GM21381 (cell line): ENCODE measurements around the gene RPL7A.
"Not testable (repeated sequence)": the region's sequence is repeated elsewhere in the genome, so short reads cannot be mapped to it uniquely, and the experiment has no call there.

Experiments
- ATAC-seq: cut with Tn5 transposase; IDR thresholded peaks from one replicate; pipeline ENCODE4 v1.9.1; 2021; ENCODE audit warnings: mild to moderate bottlenecking, moderate library complexity; ENCODE audit not compliant: unreplicated experiment

The RPL7A gene

DNA sequence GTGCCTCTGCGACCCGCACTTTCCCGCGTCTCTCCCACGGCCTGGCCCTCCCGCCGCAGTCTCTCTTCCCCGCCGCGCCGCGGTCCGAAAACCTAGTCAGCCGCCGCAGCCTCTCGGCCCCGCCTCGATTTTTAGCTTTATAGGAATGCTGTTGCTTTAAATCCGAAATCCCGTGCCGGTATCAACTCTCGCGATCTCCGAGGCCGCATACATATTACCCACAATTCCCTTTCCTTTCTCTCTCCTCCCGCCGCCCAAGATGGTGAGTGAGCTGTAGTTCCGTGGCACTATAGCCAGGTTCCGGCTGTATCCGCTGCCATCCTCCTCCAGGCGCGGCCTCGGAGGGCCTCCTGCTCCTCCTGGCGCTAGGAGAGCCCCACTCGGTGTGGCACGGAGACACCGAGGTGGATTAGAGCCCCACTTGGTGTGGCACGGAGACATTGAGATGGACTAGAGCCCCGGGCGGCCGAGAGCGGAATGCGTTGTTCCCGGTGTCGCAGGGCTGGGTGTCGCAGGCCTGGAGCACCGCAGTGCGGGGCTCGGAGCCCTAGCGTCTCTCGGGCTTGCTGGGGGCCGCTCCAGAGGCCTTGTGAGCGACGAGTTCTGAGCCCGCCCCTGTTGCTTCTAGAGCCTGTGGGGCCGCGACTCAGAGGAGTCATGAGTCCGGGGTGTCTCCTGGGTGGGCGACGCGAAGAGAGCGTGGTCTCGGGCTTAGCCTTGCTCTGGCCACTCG lies at the start of gene RPL7A, which contains the start of gene MED22:
TSS of gene RPL7A (plus strand) at position 234 of the 733 bp plus-strand sequence. CDS start at position 260, 26 bp downstream.
TSS of gene MED22 (minus strand) at position 147 of the 733 bp plus-strand sequence. CDS start 1,469 bp downstream, outside the sequence.
- ATAC-seq = peak; percentile 65

DNA sequence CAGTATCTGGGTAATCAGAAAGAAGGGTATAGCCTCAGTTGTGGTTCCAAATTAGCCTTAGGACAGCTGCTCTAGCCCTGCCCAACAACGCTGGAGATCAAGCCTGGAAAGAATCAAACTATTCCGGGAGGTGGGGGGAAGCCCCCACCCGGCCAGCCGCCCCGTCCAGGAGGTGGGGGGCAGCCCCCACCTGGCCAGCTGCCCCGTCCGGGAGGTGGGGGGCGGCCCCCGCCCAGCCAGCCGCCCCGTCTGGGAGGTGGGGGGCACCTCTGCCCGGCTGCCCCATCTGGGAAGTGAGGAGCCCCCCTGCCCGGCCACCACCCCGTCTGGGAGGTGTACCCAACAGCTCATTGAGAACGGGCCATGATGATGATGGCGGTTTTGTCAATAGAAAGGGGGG lies 48.0 kb upstream of the RPL7A start:
- ATAC-seq = not testable (repeated sequence)

GRCh38 chr9:133301253-133302230 lies 46.5 kb upstream of the RPL7A start:
- no peak for ATAC-seq

- ATAC-seq = no peak
These were observed 44.5 kb upstream of the RPL7A start for GRCh38 chr9:133303266-133304157.

- ATAC-seq = no peak
These were observed 43.9 kb upstream of the RPL7A start for GRCh38 chr9:133304158-133304470.

DNA sequence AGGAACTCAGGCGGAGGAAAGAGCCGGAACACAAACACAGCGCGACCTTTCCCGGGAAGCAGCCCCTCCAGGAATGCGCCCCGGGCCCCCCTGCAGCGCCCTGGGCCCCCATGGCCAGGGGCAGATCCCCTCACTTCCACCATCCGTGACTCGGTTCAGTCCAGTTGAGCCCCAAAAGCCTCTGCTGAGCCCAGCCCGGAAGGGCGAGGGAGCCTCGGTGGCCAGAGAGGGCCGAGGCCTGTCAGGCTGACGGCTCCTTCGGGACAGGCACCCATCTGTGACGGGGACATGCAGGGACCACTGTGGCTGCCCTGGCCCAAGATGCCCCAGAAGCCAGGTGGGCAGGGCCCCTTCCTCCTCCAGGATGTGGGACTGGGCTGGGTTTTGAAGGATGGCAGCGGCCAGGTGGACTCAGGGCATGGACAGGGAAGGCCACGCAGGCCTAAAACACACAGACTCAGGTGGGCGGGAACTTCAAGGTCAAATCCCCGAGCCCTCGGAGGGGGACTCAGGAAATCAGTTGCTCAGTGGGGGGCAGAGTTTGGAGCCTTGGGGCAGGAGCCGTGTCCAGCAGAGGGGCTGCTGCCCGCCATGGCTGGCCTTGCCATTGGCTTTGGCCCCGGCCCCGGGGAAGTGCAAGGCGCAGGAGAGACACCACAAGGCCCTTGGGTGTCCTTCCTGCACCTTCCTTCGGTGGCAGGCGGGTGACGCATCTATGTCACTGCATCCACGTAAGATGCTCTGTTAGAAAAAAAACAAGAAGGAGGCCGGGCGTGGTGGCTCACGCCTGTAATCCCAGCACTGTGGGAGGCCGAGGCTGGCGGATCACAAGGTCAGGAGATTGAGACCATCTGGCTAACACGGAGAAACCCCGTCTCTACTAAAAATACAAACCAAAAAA lies 43.3 kb upstream of the RPL7A start:
- no peak for ATAC-seq

DNA sequence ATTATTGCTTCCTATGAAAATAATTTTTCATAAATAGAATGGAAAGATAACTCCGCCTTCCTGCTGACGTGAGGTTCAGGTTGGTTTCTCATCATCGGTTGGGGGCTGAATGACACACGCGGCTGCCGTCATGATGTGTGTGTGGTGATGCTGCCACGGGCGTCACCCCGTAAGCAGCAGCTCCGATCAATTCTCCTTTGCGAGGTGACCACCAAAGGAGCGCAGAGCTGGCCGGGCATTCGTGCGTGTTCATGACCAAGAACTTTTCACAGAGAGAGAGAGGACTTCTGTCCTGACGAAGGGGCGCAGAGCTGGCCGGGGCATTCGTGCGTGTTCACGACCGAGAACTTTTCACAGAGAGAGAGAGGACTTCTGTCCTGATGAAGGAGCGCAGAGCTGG lies 42.3 kb upstream of the RPL7A start:
- ATAC-seq = no peak

DNA sequence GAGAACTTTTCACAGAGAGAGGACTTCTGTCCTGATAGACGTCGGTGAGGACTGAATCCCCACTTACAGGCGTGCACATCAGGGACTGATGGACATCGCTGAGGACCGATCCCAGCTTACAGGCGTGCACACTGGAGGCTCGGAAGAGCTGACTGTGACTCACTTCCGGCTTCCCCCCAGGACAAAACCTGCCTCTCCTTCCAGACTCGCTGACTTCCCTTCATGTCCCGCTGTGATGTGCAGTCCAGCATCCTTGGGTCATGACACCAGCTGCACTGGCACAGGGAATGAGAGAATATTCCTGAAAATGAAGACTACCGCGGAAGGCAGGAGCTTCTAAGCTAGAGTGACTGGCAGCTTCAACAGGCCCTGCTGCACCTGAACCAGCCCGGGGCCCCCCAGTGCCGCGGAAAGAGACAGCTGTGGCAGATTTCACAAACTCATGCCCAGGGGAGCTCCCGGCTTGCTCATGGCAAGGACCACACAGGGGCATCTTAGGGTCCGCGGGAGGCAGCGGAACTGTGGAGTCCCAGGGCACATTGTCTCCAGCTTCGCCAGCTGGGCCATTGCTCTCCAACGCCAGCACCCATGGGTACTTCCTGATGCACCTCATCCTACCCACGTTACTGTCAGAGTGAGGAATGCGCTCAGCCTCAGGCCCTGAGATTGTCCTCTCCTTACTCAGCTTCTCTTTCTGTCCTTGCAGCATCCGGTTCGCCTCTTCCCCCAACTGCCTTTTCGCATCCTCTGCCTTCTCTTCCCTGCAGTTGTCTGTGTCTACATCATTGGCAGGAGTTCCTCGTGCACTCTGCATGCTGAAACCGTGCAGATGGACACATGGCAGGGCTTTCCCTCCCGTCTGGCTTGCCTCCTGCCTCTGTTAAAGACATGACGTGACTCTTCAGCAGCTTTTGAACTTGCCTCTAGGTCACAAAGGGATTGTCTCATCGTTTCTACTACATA lies 41.5 kb upstream of the RPL7A start:
- no peak for ATAC-seq

GRCh38 chr9:133307301-133307700 lies 40.7 kb upstream of the RPL7A start:
- ATAC-seq = no peak

GRCh38 chr9:133309608-133310007 lies 38.4 kb upstream of the RPL7A start:
- no peak for ATAC-seq

DNA sequence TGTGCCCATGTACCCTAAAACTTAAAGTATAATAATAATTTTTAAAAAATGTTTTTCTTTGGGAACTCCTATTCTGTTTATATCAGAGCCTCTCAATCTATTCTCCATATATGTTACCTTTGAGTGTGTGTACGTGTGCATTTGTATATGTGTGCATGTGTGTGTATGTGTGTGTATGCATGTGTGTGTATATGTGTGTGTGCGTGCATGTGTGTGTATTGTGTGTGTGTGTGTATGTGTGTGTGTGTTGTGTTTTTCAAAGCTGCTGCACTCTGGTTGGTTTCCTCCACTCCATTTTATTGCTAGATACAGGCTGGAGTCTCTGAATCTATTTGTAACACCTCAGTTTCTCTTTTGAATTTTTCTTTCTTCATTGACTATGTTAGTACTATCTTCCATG lies 32.0 kb upstream of the RPL7A start:
- ATAC-seq = no peak

DNA sequence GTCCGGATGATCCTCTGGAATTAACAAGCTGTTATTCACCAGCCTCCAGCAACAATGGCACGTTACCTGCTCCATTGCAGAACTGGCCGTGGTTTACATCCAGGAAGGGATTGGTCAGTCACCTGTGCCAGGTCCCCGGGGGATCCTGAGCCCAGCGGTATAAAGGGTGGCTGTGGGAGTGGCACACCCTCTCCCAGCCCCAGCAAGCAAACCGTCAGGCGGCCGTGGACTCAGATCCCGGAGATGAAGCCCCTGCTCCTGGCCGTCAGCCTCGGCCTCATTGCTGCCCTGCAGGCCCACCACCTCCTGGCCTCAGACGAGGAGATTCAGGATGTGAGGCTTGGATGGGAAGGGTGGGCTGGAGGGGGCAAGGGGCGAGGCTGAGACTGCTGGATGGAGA lies 30.5 kb upstream of the RPL7A start:
- ATAC-seq = not testable (repeated sequence)

DNA sequence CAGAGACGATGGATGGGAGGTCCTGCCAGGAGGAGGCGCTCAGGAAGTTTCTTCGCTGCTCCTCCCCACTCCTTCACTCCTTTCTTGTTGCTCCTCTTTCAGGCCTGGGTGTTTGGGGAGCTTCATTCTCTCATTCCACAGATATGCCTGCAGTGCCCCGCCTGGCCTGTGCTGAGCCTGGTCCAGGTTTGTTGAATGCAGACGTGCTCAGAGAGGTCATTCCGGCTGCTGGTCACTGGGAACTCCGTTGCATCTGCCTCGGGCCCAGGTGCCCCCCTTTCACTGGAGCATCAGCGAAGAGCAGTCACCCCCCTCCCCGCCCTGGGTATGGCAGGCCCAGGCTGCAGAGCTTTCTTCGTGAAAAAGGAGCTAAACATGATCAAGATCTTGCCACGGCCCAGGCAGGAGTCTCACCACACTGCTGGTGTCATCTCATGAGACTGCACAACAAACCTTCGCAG lies 27.6 kb upstream of the RPL7A start:
- no peak for ATAC-seq

- ATAC-seq = no peak
These were observed 26.5 kb upstream of the RPL7A start for GRCh38 chr9:133321411-133321935.

DNA sequence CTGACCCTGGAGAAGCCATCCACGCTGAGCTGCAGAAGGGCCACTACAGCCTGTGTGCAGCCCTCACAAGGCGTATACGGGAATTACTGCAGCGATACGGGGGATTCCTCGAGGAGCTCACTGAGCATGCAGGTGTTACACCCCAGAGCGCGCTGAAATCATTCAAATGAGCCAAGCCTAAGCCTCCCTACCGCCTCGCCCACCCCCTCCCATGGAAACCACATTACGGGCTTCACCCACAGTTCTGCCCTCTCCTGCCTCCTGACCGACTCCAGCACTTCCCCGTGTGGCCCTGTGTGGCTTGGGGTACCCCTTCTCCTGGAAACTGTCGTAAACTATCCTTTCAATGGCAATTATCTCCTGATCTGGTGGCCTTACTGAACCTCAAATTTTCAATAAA lies 25.3 kb upstream of the RPL7A start:
- ATAC-seq = no peak

DNA sequence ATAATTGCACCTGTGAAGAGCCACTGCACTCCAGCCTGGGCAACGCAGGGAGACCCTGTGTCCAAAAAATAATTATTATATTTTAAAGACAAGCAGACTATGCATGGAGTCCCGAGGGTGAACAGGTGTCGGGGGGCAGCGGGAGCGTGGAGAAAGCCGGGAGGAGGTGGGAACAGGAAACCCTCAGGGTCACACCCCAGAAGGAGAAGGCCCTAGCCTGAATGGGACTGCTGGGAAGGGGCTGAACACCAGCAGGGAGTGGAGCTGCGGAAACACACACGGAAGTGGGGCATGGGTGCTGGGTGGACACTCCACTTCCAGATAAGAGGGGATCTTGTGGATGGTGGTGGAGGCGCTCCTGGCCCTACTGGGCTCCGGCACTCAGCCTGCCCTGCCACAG lies 24.8 kb upstream of the RPL7A start:
- ATAC-seq = no peak

- no peak for ATAC-seq
These were observed 23.9 kb upstream of the RPL7A start for GRCh38 chr9:133323991-133324703.

GRCh38 chr9:133327021-133327420 lies 21.0 kb upstream of the RPL7A start:
- ATAC-seq = not testable (repeated sequence)
